ENCODE results near the gene TLL2.

TLL2 gene

DNA sequence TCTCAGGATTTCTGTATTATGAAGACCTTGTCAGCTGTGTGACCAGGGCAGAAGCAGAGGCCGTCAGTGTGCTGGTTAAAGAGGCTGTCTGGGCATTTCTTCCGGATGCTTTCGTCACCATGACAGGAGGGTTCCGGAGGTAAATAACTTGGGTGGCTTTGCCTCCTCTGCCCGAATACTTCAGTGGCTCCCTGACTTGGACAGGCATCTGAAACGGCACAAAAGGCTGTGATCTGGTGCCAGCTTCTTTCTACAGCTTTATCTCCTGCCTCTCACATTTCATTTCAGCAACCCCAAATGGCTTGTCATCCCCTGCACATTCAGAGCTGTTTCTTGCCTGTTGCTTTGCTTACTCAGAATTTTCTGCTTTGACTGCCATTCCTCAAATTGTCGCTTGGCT, 186.3 kb downstream of the TLL2 start:
- DNase-seq: no peak

DNA sequence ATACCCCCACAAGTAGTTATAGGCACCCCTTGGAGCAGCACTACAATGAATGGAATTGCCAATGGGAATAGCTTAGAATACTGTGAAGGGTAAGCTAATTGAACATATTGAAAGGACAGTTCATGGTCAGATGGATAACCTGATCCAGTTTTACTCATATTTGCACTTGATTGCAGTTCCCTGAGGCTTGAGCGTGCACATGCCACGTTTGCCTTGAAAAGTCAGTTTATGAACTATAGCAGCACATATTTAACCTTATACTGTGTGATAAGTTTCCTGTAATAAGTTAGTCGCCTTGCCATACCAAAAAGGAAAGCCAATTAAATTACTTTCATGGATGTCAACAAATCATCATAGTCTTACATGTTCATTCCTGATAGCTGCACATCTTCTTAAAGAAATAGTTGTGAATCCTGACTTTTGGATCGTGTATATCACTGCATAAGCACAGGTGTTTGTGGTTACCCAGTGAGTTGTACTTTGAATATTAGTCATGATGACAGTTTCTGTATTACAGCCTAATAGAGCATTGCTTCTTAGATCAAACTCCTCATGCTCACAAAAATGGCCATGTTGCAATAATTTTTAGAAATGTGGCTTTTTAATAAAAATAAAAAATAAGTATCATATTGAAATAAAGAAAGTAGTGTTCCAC, 187.9 kb downstream of the TLL2 start:
- DNase-seq: no peak

DNA sequence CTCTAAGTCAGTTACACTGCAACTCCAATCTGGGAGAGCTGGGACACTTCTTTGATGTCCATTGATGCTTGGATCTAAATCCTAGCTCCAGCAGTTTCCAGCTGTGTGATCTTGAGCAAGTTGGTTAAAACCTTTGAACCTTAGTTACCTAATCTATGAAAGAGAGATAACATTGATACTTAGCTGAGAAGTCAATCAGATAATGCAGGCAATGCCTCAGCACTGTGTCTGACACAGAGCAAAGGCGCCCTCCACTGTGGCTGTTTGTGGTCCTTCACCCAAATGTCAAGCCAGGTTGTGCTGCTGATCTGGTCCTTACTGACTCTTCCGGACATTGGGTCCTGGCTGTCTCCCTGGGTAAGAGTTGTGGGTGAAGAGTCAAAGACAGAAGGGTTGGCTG, 189.3 kb downstream of the TLL2 start:
- DNase-seq: no peak

DNA sequence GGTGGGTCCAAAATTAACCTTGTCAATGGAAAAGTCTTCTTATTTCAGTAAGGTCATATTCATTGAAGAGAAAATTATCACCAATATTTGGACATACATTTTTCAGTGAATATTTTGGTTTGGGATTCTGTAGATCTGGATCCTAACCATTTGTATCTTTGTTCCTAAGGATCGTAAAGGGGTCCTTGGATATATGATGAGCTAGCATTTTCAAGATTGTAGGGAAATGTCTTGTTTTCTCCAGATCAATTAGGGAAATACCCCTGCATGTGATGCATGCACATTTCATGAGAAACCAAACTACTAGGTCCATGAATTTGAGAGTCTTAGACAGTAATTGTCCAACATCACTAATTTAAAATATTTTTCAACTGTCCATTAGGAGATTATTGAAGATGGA, 191.5 kb downstream of the TLL2 start:
- DNase-seq: no peak

DNA sequence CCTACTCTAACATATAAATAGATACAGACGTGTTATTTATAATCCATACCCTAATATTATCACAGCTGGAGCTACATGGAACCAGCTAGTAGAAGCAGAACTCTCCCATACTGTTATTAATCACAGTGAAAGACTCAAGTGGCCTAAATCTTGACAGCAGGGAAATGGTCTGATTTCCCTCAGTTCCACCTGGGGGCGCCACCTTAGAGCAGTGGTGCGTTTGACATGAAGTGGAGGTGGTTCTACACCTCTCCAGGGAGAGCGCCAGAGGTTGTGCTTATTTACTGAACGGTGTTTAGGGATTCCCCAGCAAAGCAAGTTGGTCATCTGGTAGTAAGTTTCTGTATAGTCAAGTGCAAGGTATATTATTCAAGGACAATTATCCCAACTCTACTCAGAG, 191.9 kb downstream of the TLL2 start:
- no peak for DNase-seq

DNA sequence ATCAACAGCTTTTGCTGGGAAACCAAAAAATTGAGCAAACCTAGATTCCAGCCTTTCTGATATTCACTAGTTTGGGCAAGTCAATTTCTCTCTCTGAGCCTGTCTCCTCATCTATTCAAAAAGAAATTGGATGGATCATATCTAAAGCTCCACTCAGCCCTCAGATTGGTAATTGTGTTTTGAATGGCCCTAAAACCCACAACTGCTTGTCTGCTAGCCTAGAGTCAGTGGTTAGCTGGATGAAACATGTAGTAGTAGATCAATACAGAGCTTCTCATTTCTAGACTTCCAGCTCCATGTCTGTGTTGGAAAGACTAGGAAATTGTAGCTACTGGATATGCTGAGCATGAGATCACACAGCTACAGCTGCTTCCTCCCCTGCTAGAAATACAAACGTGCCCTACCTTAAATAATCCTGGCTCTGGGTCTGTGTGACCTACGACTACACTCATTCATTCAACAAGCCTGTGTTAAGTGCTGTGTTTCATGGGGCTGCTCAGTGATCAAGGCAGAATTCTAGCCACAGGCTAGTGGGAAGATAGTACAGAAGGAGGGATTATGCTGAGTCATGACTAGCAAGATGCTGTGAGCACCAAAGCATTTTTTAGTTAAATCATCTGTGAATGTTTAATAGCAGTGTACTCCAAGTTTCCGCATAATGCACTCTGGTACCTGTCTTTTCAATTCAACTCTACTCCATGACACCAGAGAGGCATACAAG, 193.8 kb downstream of the TLL2 start:
- no peak for DNase-seq

DNA sequence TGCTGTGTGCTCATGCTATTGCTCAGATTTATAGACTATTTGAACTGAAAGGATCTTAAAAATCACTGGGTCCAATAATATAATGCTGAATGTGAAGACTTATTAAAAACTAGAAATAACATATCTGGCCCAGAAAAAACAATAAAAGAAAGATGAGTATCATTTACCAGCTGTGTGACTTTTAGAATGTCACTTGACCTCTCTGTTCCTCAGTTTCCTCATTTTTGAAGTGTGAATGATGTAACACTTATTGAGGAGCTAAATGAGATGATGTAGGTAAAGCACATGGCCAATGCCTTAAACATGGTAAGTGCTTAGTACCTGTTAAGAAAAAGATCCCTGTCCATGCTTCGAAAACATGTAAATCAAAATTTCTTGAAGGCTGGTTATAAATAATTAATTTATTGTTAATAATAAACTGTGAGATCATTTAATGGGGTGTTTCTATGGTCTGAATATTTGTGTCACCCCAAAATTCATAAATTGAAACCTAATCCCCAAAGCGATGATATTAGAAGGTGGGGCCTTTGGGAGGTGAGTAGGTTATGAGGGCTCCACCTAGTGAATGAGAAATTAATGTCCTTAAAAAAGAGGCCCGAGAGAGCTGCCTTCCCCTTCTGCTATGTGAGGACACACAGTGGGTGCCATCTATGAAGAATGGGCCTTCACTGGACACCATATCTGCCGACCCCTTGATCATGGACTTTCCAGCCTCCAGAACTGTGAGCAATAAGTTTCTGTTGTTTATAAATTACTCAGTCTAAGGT, 196.5 kb downstream of the TLL2 start:
- DNase-seq: no peak
